MG63 (cell line): ENCODE data around the gene NAV2. TPM values are rescaled to one million over a fixed set of nuclear protein-coding genes. Genes with fewer than 3 reads are reported as not detected.
"Not testable (repeated sequence)": the region's sequence is repeated elsewhere in the genome, so short reads cannot be mapped to it uniquely, and the experiment has no call there.

Experiments
- DNase-seq: peaks from one replicate; pipeline ENCODE4 v3.0.0-alpha.2; 2020
- H3K27me3 ChIP-seq: fragments of 250-450 bp; sonication (Bioruptor Pico); 2 replicates; pipeline ENCODE4 v1.5.1; 2020; ENCODE audit warnings: mild to moderate bottlenecking, moderate library complexity
- H3K36me3 ChIP-seq: fragments of 250-450 bp; sonication (Bioruptor Pico); 2 replicates; pipeline ENCODE4 v1.5.1; 2020; ENCODE audit warnings: mild to moderate bottlenecking, moderate library complexity
- H3K4me3 ChIP-seq: fragments of 250-450 bp; sonication (Bioruptor Pico); 2 replicates; pipeline ENCODE4 v1.5.1; 2020; ENCODE audit warnings: mild to moderate bottlenecking, moderate library complexity
- H3K9me3 ChIP-seq: fragments of 250-450 bp; sonication (Bioruptor Pico); 2 replicates; pipeline ENCODE4 v1.5.1; 2020; ENCODE audit warnings: mild to moderate bottlenecking, moderate library complexity
- total RNA-seq: library from RNA; depleted of rRNA; stranded (reverse); fragments of >200 nt; shearing (Covaris generic); gene quantifications from 2 replicates; pipeline ENCODE4 v1.2.3, GENCODE V29; 2014; ENCODE audit warnings: low replicate concordance

The NAV2 gene
- total RNA-seq, 1 experiment from 2014 or later = 3.7 TPM

DNA sequence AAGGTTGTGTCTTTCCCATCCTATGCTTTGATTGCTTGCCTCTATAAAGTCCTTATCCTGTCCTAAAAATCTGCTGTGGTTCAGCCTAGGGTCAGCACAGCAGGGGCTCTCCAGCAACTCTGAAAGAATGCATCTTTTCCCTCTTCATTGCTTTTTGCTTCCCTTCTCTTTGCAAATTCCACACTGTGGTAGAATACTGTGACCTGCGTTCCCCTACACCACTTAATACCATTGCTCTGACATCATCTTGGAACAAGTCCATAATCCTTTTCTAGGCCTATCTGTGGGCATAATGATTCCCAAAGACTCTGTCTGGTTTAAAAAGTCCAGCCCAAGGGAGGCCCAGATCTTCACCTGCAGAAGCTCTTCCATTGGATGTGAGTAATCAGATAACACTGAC is 177.7 kb downstream of the NAV2 start:
- DNase-seq = peak; percentile 51
- Histone ChIP-seq H3K9me3 (no peaks in the 10 kb centered on the region), H3K4me3 (no peak overlapping the region), H3K36me3 (peaks cover 84% of the 10 kb centered on the region), H3K27me3 (no peaks in the 10 kb centered on the region)

DNA sequence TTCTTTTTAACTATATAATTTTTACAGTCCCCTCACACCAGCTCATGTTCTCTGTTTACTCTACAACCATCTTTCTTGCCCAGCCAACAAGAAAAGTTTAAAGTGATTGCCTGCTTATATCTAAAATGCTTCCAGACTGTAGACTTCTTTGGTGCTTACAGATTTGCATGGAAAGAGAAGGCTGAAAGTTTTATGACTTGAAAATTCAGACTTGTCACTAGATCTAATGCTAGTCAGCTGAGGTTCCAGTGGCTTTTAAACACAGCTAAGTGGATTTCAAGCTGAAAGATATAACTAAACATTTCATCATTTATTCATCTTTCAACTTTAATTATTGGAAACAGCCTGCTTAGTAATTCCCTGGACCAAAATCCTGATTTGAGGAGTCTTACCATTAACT is 178.4 kb downstream of the NAV2 start:
- no peaks in the 10 kb centered on the region for H3K27me3 ChIP-seq
- no peak overlapping the region for H3K4me3 ChIP-seq
- H3K36me3 ChIP-seq = peaks cover 83% of the 10 kb centered on the region
- H3K9me3 ChIP-seq = no peaks in the 10 kb centered on the region
- DNase-seq = no peak

DNA sequence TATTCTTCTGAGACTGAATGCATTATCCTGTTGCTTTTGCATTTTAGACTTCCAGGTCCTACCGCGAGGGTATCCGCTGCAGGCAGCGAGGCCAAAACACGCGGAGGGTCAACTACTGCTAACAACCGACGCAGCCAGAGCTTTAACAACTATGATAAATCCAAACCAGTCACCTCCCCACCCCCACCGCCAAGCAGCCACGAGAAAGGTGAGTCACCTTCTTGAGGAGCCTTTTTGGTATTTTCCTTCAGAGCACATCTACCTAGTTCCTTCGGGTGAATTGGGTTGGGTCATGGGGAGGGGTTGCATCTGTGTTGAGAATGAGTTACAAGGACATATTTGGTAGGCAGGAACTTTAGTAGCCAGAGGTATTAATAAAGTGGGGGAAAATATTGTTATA is 179.8 kb downstream of the NAV2 start:
- Histone ChIP-seq H3K27me3 (no peaks in the 10 kb centered on the region), H3K9me3 (no peaks in the 10 kb centered on the region), H3K4me3 (no peak overlapping the region), H3K36me3 (peaks cover 79% of the 10 kb centered on the region)
- no peak for DNase-seq

DNA sequence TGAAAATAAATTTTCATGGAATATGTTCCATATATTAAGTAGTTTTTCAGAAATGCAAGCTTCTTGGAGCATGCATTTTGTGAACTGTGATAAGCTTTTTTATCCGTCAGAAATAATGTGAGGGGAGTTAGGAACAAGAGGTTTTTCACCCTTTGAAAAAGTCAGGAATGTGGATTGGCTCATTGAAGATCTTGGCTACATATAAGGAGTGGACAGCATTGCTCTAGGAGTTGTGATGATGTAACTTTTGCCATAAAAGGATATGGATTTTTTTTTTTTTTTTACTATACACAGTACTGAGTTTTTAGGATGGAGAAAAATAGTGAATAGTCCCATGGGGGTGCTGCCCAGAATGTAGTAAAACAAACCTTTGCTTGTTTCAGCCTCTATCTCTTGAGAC is 180.2 kb downstream of the NAV2 start:
- no peak for DNase-seq
- H3K36me3 ChIP-seq = peaks cover 78% of the 10 kb centered on the region
- H3K4me3 ChIP-seq = no peak overlapping the region
- no peaks in the 10 kb centered on the region for H3K27me3 ChIP-seq
- no peaks in the 10 kb centered on the region for H3K9me3 ChIP-seq

DNA sequence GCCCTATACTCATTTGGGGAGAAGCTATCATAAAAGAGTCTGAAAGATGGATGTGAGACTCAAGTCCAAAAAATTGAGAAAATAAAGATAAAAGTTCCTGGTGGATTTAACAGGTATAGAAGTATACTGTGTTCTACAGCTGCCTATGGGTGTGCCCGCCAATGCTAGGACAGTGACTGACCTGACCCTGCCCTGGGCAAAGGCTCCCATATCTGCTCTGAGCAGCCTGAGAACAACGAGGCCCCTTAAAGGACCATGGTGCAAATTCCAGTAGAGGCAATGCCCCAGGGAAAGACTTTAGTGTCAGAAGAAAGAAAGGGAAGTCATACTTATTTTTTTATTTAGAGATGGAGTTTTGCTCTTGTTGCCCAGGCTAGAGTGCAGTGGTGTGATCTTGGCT is 181.8 kb downstream of the NAV2 start:
- Histone ChIP-seq H3K27me3 (no peaks in the 10 kb centered on the region), H3K36me3 (peaks cover 81% of the 10 kb centered on the region), H3K9me3 (no peaks in the 10 kb centered on the region), H3K4me3 (no peak overlapping the region)
- no peak for DNase-seq

DNA sequence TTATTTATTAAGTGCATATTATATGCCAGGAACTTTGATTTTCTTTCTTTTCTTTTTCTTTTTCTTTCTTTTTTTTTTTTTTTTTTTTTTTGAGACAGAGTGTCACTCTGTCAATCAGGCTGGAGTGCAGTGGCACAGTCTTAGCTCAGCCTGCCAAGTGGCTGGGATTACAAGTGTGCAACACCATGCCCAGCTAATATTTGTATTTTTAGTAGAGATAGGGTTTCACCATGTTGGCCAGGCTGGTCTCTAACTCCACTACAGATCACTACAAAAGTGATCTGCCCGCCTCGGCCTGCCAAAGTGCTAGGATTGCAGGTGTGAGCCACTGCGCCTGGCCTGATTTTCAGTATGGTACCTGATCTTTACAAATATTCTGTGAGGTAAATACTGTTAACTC is 182.4 kb downstream of the NAV2 start:
- H3K27me3 ChIP-seq, DNase-seq, H3K9me3 ChIP-seq, H3K4me3 ChIP-seq: not testable (repeated sequence)
- peaks cover 78% of the 10 kb centered on the region for H3K36me3 ChIP-seq

DNA sequence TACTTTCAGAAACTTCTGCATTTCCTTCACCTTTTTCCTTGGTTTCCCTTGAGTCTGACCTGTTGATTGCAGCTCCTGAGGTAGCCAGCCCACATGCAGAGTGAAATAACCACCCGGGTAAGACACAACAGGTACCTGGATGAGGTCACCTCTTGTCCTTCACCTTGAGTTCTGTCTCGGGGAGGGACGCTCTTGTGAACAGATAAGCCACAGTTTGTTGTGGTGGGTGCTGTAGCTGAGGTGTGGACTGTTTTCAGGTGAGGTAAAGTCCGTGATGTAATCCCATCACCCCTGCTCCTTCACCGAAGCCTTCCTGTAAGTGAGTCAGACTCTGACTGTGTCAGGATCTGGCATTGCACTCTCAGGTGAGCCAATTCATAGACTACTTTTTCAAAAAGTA is 183.1 kb downstream of the NAV2 start:
- Histone ChIP-seq H3K4me3 (no peak overlapping the region), H3K36me3 (peaks cover 81% of the 10 kb centered on the region), H3K27me3 (no peaks in the 10 kb centered on the region), H3K9me3 (no peaks in the 10 kb centered on the region)
- DNase-seq = no peak

DNA sequence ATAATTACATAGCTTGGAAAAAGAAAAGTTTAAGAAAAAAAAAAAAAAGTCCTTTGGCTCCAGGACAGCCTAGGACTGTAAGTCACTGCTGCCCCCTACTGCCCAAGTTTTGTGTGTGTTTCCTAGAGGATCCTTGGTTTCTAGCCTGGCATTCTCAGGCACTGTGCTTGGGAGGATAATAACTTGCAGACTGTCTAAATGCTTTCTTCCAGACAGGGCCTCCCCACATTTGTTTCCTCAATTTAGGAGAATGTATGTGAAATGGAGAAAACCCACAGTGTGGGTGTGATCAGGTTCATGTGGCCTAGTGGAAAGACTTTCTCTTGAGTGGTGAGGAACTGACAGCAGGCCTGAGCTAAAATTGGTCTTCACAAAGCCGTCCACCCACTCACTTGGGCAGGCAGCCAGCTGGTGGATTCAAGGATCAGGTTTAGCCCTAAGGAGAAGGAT is 191.0 kb downstream of the NAV2 start:
- no peaks in the 10 kb centered on the region for H3K27me3 ChIP-seq
- H3K4me3 ChIP-seq = no peak overlapping the region
- H3K36me3 ChIP-seq = peaks cover 89% of the 10 kb centered on the region
- no peaks in the 10 kb centered on the region for H3K9me3 ChIP-seq
- DNase-seq = peak; percentile 55

DNA sequence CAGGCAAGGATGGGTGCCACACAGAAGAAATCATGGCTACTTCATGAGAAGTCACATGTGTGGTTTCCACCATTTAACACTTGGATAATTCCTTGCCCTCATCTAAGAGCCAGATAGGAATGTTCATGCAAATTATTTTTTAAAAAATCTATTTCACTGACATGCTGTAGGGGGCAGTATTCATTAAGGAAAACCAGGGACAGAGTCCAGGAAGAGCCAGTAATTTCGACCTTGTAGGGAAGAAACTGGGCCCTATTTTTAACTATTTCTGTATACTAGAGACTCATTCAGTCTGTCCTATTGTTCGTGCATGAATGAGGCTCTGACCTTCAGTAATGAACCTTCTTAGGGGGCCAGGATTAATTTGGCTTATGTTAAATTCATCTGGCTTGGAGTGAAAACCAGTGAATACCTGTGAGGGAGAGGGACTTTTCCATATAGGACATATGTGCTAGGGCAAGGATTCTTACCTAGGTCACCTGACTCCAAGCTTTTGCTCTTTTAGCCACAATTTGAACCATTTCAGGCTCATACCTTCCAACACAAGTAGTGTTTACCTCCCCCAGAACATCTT is 192.7 kb downstream of the NAV2 start:
- no peaks in the 10 kb centered on the region for H3K27me3 ChIP-seq

DNA sequence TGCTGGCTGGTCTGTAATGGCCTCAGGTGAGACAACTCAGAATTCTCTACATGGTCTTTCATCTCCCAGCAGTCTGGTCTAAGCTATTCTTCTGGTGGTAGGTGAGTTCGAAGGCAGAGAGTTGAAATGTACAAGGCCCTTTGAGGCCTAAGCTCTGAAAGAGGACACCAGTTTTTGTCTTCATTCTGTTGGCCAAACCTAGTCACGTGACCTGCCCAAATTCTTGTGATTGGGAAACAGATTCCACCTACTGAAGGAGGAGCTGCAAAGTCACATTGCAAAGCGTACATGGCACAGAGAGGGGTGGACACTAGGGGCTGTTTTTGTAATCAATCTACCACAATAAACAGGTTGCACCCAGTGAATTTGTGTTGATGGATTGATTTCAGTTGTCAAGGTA is 193.5 kb downstream of the NAV2 start:
- no peak for DNase-seq

More for the DNA sequence above, 192.7 kb downstream of the NAV2 start:
- peaks cover 86% of the 10 kb centered on the region for H3K36me3 ChIP-seq
- H3K9me3 ChIP-seq = no peaks in the 10 kb centered on the region
- no peak for DNase-seq
- no peak overlapping the region for H3K4me3 ChIP-seq

DNA sequence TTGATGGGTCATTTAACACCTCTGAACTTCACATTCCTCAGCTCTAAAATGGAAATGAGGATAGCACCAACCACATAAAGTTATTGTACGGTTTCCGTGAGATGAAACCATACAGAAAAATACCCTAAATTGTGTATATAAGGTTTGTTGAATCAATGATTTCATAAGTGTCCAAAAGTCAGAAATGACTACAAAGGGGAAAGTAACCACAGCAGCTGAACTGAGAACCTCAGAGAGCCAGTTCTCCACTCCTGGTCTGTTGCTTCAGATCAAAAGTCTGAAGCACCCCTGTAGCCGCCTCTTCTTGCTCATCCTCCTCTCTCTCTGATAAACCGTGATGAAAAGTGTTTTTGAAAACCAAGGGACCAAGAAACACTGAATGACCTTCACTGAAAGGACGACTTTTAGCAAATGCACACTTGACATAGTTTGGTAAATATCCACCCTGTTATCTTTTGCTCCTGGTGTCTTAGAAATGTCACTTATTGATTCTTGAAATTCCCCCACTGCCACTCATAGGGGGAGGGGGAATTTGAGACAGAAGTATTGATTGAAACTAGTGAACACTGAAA is 194.5 kb downstream of the NAV2 start:
- H3K36me3 ChIP-seq = peaks cover 83% of the 10 kb centered on the region
- no peak for DNase-seq
- H3K27me3 ChIP-seq = no peaks in the 10 kb centered on the region
- H3K4me3 ChIP-seq = no peak overlapping the region
- no peaks in the 10 kb centered on the region for H3K9me3 ChIP-seq

More for the DNA sequence above, 193.5 kb downstream of the NAV2 start:
- Histone ChIP-seq H3K9me3 (no peaks in the 10 kb centered on the region), H3K27me3 (no peaks in the 10 kb centered on the region), H3K4me3 (no peak overlapping the region), H3K36me3 (peaks cover 83% of the 10 kb centered on the region)

DNA sequence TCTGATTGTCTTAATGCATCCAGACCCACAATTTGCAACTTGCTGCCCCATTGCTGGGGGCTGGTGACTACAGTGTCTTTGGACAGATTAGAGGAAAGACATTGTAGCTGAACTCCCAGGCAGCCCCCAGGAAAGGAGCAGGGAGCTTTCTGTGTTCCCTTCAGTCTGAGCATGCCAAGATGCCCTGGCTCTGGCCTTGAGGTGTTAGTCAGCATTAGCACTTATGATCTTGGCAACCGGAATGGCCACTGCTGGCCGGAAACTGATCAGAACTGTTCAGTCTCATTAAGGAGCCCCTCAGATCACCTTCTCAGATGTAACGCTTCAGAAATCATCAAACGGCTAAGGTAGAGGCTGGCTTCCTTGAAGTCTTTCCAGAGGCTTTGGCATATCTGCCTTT is 195.2 kb downstream of the NAV2 start:
- H3K36me3 ChIP-seq = peaks cover 82% of the 10 kb centered on the region
- no peak overlapping the region for H3K4me3 ChIP-seq
- H3K27me3 ChIP-seq = no peaks in the 10 kb centered on the region
- DNase-seq = peak; percentile 55
- no peaks in the 10 kb centered on the region for H3K9me3 ChIP-seq

DNA sequence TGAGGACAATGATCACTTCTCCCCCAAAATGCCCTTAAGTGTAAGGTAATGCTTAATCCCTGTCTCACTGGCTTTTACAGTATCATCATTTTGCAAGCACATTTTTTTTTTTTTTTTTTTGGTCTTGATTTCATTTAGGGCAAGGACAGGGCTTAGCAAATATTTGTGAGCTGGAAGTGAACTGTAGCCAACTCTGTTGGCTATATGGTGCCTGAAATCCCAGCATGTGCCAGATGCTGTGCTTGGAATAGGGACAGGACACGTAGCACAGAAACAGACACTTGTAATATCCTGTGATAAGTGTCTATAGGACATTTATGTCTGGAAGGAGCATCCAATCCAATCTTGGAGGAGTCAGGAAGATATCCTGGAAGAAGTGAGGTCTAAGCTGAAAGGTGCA is 198.3 kb downstream of the NAV2 start:
- Histone ChIP-seq H3K36me3 (peaks cover 78% of the 10 kb centered on the region), H3K27me3 (no peaks in the 10 kb centered on the region), H3K4me3 (no peak overlapping the region), H3K9me3 (no peaks in the 10 kb centered on the region)
- DNase-seq = no peak

DNA sequence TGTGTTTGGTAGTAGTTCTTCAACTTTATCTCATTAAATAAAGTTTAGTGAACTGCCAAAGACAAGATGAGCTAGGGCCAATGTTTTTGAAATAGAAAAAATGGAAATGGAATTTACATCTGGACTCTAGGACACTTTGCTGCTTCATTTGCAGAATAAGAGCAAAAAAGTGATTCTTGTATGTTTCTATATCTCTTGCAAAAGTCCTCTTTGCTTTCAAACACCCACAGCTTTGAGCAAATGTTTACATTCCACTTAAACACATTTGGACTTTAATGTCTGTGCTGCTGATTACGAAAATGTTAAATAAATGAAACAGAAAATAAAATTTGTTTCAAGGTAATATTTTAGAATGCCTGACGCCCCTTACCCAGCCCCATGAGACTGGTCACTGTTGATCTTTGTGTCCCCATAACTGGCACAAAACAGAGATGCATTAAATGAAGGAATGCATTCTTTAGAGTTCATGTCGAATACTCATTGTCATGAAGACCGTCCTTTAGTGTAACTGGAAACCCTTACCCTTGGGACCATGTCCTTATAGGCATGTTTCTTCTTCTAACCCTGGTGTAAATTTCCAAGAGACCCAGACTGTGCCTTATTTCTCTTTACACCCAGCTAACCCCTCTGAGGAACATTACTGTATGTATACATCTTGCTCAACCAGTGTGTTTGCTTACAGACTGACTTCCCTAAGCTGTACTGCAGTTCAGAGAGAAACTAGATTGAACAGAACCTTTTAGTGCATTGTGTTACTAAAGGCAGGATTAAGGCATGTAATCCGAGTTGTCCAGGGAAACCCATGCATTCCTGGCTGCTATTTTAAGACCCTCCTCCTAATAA is 199.7 kb downstream of the NAV2 start:
- Histone ChIP-seq H3K36me3 (peaks cover 77% of the 10 kb centered on the region), H3K4me3 (no peak overlapping the region), H3K9me3 (no peaks in the 10 kb centered on the region), H3K27me3 (no peaks in the 10 kb centered on the region)
- DNase-seq = no peak

DNA sequence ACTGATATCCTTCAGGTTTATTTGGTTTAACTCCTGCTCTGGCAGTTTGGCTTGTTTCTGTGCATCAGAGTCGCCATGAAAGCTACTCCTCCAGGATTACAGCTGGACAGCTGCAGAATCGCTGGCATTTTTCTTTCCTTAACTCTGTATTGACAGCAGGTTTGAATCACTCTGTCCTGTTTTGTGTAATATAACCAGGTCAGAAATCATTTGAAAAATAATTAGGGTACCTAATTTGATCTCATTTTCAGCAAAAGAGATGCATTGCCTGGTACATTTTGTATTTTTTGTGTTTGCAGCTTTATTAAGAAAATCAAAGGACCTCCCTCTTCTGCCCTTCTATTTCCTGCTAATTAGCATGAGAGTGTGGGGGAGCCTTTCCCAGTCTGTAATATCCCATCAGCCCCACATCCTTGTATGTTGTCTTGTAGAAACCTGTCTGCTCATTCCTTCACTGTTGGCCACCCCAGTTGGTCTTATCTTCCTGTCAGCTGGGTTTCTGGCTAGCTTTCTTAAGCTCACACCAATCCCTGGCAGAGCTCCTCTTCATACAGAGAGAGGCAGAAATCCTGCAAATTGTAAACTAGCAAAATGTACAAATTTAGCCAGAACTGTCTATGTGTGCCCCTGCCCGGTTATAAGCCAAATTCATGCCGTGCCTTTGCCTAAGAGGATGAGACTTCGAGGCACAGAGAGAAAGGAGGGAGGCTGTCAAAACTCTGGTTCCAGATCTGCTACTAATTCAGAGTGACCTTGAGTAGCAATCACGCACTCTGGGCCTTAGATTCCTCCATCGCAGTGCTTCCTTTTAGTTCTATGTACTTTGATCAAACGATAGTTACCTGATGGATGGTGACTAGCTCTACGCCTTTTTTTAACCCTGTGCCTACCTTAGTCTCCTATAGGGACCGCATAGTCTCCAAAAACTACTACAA is 200.6 kb downstream of the NAV2 start:
- H3K36me3 ChIP-seq = peaks cover 77% of the 10 kb centered on the region
- no peak for DNase-seq

DNA sequence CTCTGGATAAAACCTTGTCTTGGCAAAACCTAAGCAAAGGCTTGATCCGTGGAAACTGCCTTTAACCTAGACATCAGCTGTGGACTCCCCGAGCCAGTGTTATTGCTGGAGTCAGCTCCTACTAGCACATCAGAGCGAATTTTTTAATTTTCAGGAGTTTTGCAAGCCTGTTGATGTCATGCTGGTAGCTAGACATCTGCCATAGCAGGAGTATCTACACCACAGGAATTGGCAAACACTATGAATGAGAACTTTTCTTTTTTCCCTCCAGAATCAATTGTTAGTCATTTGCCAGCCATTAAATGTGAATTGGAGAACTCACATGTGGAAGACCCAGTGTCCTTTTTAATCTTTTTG is 201.2 kb downstream of the NAV2 start:
- no peaks in the 10 kb centered on the region for H3K9me3 ChIP-seq
- H3K27me3 ChIP-seq = no peaks in the 10 kb centered on the region
- H3K36me3 ChIP-seq = peaks cover 73% of the 10 kb centered on the region
- DNase-seq = no peak
- no peak overlapping the region for H3K4me3 ChIP-seq

More for the DNA sequence above, 200.6 kb downstream of the NAV2 start:
- no peak overlapping the region for H3K4me3 ChIP-seq
- H3K9me3 ChIP-seq = no peaks in the 10 kb centered on the region
- H3K27me3 ChIP-seq = no peaks in the 10 kb centered on the region

DNA sequence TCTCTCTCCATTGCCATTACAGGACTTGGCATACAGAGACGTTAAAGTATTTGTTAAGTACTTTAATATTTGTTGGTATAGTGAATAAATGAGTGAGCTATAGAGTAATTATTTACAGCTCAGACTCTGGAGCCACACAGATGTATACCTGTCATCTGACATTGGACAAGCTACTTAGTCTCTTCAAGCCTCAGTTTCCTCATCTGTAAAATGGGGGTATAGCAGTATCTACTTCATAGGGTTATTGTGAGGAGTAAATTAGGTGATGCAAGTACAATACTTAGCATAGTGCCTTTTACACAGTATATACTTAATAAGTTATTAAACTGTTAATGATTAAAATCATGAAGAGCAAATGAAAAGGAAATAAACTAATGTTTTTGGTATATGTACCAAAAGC is 203.2 kb downstream of the NAV2 start:
- H3K27me3 ChIP-seq = no peaks in the 10 kb centered on the region
- DNase-seq = no peak
- H3K36me3 ChIP-seq = peaks cover 65% of the 10 kb centered on the region

More for the DNA sequence above, 203.2 kb downstream of the NAV2 start:
- no peak overlapping the region for H3K4me3 ChIP-seq
- H3K9me3 ChIP-seq = no peaks in the 10 kb centered on the region
